NB4 (cell line): ENCODE measurements around the gene MYH6.

ENCODE experiments used
- MYC ChIP-seq: IDR thresholded peaks from 2 replicates; pipeline ENCODE4 v1.6.1; 2011; ENCODE audit warnings: low read depth, low read length
- POLR2A ChIP-seq: IDR thresholded peaks from 2 replicates; pipeline ENCODE4 v1.6.1; 2011; ENCODE audit warnings: mild to moderate bottlenecking; ENCODE audit not compliant: insufficient read length; ENCODE audit errors: extremely low read depth
- TF ChIP-seq, protein P1 (sequence below): IDR thresholded peaks from one replicate; pipeline ENCODE4 v1.5.1; 2012; ENCODE audit warnings: low read depth, low read length
- TF ChIP-seq, protein P2 (sequence below): IDR thresholded peaks from 2 replicates; pipeline ENCODE4 v1.6.1; 2011; ENCODE audit warnings: low read depth, low read length

- TF ChIP-seq POLR2A (no peak), MYC (no peak)
- TF ChIP-seq, protein P1, sequence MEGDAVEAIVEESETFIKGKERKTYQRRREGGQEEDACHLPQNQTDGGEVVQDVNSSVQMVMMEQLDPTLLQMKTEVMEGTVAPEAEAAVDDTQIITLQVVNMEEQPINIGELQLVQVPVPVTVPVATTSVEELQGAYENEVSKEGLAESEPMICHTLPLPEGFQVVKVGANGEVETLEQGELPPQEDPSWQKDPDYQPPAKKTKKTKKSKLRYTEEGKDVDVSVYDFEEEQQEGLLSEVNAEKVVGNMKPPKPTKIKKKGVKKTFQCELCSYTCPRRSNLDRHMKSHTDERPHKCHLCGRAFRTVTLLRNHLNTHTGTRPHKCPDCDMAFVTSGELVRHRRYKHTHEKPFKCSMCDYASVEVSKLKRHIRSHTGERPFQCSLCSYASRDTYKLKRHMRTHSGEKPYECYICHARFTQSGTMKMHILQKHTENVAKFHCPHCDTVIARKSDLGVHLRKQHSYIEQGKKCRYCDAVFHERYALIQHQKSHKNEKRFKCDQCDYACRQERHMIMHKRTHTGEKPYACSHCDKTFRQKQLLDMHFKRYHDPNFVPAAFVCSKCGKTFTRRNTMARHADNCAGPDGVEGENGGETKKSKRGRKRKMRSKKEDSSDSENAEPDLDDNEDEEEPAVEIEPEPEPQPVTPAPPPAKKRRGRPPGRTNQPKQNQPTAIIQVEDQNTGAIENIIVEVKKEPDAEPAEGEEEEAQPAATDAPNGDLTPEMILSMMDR, result no peak
- TF ChIP-seq, protein P2, sequence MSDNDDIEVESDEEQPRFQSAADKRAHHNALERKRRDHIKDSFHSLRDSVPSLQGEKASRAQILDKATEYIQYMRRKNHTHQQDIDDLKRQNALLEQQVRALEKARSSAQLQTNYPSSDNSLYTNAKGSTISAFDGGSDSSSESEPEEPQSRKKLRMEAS, result no peak
Measured at GRCh38 chr14:23339506-23340268, 68.4 kb downstream of the MYH6 start.
